Ovary (tissue), 3 donors: Measurements from ENCODE around the gene ADARB2.

Source experiments
- CTCF ChIP-seq, 3 donors: fragments of 450-650 bp in 2 of 3; fragments of 200-600 bp in 1 of 3; IDR thresholded peaks; one replicate each; pipeline versions ENCODE4 v1.5.1 to v1.8.0; 2016 to 2022; ENCODE audit warnings: antibody characterized with exemption in 3 of 3, mild to moderate bottlenecking in 1 of 3
- POLR2A ChIP-seq: fragments of 450-650 bp; IDR thresholded peaks from one replicate; pipeline ENCODE4 v1.6.1; 2017; ENCODE audit warnings: antibody characterized with exemption, mild to moderate bottlenecking, moderate library complexity
- donor health status: DM: no; HTN: no; CAD: no.

DNA sequence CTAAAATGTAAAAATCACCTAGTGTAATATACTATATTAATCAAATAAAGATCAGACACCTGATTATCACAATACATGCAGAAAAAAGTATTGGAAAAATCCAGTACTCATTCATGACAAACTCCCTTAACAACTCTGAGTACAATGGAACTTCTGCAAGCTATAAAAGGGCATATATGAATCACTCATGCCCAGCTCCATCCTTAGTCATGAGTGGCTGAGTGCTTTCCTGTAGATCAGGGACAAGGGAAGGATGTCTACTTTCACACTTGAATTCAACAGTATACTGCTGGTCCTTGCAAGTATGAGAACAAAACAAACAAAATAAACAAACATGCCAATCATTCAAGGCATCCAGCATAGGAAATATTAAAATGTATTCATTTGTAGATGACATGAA is 116.5 kb downstream of the ADARB2 start:
- TF ChIP-seq CTCF (IDR thresholded peaks at IDR 0.05) (no peak), POLR2A (no peak)
